Lower leg skin (tissue), 4 donors: ENCODE data around the gene SMARCE1. TPM values are rescaled to one million over a fixed set of nuclear protein-coding genes. Genes with fewer than 3 reads are reported as not detected.

Source experiments
- DNase-seq, 2 donors: peaks; one replicate each; pipeline ENCODE4 v3.0.0-alpha.2; 2019; ENCODE audit warnings: low spot score in 2 of 2
- H3K4me3 ChIP-seq: fragments of 200-600 bp; sonication (generic); 2 replicates; pipeline ENCODE4 v1.5.1; 2017; ENCODE audit warnings: mild to moderate bottlenecking, low read depth; ENCODE audit not compliant: poor library complexity, severe bottlenecking
- POLR2A ChIP-seq, 2 donors: fragments of 450-650 bp; IDR thresholded peaks; one replicate each; pipeline ENCODE4 v1.6.1; 2016 to 2017; ENCODE audit warnings: antibody characterized with exemption in 2 of 2, mild to moderate bottlenecking in 1 of 2, moderate library complexity in 1 of 2
- WGBS, 2 donors: methylation state at CpG; one replicate each; pipeline ENCODE4 v1.1.5; 2018; 5-methylcytosine and 5-hydroxymethylcytosine counted together
- intact Hi-C: fragments of 100-400 bp; cut with DNase I; formaldehyde crosslinking; loops from one replicate; pipeline ENCODE4 v1.15.0; 2023; ENCODE audit warnings: low total_unique reads
- total RNA-seq, 4 donors: library from RNA; depleted of rRNA; stranded (reverse); fragments of >200 nt; gene quantifications; one replicate each; pipeline ENCODE4 v1.1.0, GENCODE V29; 2016
- TF ChIP-seq, protein P1 (sequence below), 3 donors: fragments of 450-650 bp; IDR thresholded peaks; one replicate each; pipeline ENCODE4 v1.5.1; 2016; ENCODE audit warnings: antibody characterized with exemption in 3 of 3, mild to moderate bottlenecking in 3 of 3, moderate library complexity in 2 of 3

Gene SMARCE1
- total RNA-seq, 4 donors from 2014 or later = 63.2 to 77.2 (median 67.6) TPM

DNA sequence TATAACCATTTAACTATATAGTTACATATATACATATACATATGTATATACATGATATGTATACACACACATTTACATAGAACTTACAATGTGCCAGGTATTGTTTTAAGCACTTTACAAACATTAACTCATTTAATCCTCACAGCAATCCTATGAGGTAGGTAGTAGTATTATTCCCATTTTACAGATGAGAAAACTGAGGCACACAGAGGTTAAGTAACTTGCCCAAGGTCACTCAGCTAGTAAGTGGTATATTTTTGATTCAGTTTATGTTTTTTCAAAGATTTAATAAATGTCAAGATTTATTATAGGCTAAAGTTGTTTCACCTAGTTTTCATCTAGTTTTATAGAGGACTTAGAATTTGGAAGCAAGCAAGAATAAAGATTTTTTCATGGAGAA lies 10.8 kb upstream of the SMARCE1 start:
- TF ChIP-seq, protein P1, sequence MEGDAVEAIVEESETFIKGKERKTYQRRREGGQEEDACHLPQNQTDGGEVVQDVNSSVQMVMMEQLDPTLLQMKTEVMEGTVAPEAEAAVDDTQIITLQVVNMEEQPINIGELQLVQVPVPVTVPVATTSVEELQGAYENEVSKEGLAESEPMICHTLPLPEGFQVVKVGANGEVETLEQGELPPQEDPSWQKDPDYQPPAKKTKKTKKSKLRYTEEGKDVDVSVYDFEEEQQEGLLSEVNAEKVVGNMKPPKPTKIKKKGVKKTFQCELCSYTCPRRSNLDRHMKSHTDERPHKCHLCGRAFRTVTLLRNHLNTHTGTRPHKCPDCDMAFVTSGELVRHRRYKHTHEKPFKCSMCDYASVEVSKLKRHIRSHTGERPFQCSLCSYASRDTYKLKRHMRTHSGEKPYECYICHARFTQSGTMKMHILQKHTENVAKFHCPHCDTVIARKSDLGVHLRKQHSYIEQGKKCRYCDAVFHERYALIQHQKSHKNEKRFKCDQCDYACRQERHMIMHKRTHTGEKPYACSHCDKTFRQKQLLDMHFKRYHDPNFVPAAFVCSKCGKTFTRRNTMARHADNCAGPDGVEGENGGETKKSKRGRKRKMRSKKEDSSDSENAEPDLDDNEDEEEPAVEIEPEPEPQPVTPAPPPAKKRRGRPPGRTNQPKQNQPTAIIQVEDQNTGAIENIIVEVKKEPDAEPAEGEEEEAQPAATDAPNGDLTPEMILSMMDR (IDR thresholded peaks at IDR 0.05) = no peak
- no peak for TF ChIP-seq POLR2A (IDR thresholded peaks at IDR 0.05)
- intact Hi-C loops = no loop called here
- H3K4me3 ChIP-seq = no peak overlapping the region
- no peak for DNase-seq

DNA sequence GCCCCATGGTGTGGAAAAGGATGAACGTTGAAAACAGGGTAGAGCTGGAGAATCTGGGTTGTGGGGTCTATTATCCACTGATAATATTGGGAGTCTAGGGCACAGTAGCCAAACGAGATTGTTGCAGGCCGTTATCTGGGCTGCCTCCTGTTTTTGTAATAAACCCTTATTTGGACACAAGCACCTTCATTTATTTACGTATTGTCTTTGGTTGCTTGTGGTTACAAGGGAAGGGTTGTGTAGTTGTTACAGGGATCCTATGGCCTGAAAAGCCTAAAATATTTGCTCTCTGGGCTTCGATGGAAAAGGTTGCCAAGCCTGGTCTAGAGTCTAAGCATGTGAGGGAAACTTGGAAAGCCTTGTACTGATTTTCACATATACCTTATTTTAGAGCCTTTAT lies 4.3 kb upstream of the SMARCE1 start:
- TF ChIP-seq, protein P1 (IDR thresholded peaks at IDR 0.05) = no peak
- TF ChIP-seq POLR2A (IDR thresholded peaks at IDR 0.05) = no peak
- no peak for DNase-seq
- intact Hi-C loops = no loop called here
- 59 to 68% methylated on average over 5 of the region's 5 CpGs for WGBS, 2 donors
- no peak overlapping the region for H3K4me3 ChIP-seq

DNA sequence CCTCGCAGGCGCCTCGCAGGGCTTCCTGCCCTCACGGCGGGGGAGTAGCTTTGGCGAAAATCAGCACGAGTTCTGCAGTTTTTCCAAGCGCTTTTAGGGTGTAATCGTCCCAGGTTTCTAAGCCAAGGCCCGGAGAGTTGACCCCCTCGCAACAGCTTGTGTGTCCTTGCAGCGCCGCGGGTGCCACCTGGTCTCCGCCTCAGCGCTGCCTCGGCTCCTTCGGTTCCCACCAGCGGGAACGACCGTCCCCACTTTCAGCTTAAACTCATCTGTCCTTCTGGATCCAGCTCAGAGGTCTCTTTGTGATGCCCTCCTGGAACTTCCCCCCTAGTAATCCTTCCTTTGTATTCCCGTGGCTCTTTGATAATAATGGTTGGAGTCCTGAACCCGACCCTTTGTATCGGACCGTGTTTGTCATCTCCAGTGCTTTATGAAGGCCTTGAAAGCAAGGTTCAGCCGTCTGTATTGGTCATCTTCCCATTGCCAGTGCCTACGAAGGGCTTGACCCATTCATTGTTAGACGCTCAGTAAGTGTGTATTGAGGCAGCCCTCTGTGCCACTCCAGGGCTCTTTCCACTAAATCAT lies 858 bp upstream of the SMARCE1 start:
- WGBS, 2 donors = 2 to 4% methylated on average over 21 to 28 of the region's 28 CpGs
- peak in 1 of 2 donors; percentile 86 for DNase-seq
- H3K4me3 ChIP-seq = peak overlapping the region; percentile 86
- intact Hi-C loops = no loop called here
- no peak for TF ChIP-seq POLR2A (IDR thresholded peaks at IDR 0.05)
- TF ChIP-seq, protein P1 (IDR thresholded peaks at IDR 0.05) = no peak

DNA sequence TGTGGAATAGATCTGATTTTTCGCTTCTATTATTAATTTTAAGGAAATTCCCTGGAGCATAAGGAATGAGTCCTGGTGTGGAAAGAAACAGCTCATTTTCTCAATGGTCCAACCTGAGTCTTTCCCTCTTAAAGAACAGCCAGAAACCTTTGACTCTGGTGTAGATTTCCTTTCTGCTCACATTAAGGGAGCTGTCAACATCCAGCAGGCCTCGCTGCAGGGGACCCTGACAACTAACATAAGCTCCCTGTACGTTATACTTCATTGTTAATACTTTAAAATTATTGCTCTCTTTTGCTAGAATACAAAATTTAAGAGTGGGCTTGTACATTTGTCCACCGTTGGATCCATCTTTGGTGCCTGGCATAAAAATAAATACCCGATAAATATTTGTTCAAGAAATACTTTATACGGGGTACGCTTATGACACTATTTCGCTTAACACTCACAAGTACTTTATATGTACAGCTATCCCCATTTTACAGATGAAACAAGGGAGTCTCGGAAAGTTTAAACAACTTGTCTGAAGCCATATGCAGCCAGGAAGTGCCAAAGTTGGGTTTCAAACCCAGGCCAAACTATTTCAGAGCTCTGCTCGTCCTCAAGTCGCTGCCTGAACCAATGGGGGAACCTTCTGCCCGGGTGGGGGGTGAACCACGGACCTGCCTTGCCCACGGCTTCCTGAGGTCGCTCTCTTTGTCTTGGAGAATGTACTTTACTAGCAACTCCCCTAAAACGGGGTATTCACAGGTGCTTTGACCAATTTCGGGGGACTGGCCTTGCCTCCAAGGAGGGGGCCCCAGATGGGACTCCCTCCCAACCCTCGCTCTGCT lies 611 bp downstream of the SMARCE1 start:
- intact Hi-C loops = no loop called here
- WGBS, 2 donors = 8 to 10% methylated on average over 18 of the region's 18 CpGs
- peak overlapping the region; percentile 86 for H3K4me3 ChIP-seq
- TF ChIP-seq POLR2A (IDR thresholded peaks at IDR 0.05) = no peak
- TF ChIP-seq, protein P1 (IDR thresholded peaks at IDR 0.05) = no peak
- no peak for DNase-seq

DNA sequence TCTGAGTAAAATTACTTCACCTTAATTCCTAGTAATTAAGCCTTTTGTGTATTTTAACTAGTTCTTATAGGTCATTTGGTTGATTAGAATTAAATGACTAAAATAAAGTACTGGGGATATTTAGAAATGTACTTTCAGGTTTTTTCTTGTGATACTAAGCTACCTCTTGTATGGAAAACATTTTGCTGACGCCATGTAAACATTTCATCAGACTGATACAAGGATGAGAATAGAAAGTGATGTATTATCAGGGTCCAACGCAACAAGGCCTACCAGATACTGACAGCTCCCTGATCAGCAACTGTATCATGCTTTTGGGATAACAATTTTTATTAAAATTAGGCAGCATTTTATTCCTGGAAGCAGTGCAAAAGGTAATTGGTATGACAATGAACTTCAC lies 1.7 kb downstream of the SMARCE1 start:
- 58 to 60% methylated on average over 2 of the region's 2 CpGs for WGBS, 2 donors

More for the DNA sequence above, 1.7 kb downstream of the SMARCE1 start:
- no peak for DNase-seq
- no peak overlapping the region for H3K4me3 ChIP-seq
- intact Hi-C loops = no loop called here
- TF ChIP-seq, protein P1 (IDR thresholded peaks at IDR 0.05) = no peak
- TF ChIP-seq POLR2A (IDR thresholded peaks at IDR 0.05) = no peak
